Vagina (tissue), 2 donors: Measurements from ENCODE around the gene HAUS3.

Source experiments
- POLR2A ChIP-seq, 2 donors: fragments of 450-650 bp; IDR thresholded peaks; one replicate each; pipeline ENCODE4 v1.6.1; 2017; ENCODE audit warnings: antibody characterized with exemption in 2 of 2, mild to moderate bottlenecking in 2 of 2, moderate library complexity in 2 of 2
- TF ChIP-seq, protein P1 (sequence below), 3 experiments: fragments of 450-650 bp in 2 of 3; fragments of 200-600 bp in 1 of 3; sonication (generic) in 1 of 3; IDR thresholded peaks; one replicate each; pipeline ENCODE4 v1.5.1; 2017 to 2019; ENCODE audit warnings: antibody characterized with exemption in 3 of 3, mild to moderate bottlenecking in 2 of 3, moderate library complexity in 2 of 3

DNA sequence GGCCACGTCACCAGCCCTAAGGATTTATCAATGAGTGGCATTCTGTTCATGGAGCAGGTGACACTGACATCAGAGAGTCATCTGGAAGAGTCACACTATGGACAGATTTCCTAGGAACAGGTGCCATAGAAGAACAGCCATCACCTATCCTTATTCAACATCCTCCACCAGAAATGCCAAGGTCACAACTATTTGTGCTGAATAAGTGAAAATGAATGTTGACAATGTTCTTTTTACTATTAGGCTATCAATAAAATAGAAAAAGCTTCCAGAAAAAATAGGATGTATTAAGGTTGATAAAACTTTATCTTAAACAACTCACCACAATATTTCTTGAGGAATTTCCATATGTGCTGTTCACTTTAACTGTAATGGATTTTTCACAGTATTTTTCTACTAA, 62.9 kb downstream of the HAUS3 start:
- no peak for TF ChIP-seq POLR2A (IDR thresholded peaks at IDR 0.05)
- TF ChIP-seq, protein P1, sequence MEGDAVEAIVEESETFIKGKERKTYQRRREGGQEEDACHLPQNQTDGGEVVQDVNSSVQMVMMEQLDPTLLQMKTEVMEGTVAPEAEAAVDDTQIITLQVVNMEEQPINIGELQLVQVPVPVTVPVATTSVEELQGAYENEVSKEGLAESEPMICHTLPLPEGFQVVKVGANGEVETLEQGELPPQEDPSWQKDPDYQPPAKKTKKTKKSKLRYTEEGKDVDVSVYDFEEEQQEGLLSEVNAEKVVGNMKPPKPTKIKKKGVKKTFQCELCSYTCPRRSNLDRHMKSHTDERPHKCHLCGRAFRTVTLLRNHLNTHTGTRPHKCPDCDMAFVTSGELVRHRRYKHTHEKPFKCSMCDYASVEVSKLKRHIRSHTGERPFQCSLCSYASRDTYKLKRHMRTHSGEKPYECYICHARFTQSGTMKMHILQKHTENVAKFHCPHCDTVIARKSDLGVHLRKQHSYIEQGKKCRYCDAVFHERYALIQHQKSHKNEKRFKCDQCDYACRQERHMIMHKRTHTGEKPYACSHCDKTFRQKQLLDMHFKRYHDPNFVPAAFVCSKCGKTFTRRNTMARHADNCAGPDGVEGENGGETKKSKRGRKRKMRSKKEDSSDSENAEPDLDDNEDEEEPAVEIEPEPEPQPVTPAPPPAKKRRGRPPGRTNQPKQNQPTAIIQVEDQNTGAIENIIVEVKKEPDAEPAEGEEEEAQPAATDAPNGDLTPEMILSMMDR (IDR thresholded peaks at IDR 0.05), result no peak
